DMS114 treated with DMSO at 0.1 percent for 48 hours (cell line): Measurements from ENCODE around the gene WNT9B.

ENCODE experiments used
- DNase-seq: peaks from one replicate; lab custom pipeline; 2025; ENCODE audit not compliant: unreplicated experiment; lab: John Stamatoyannopoulos, UW

WNT9B gene

GRCh38 chr17:46879101-46879500, 27.7 kb downstream of the WNT9B start:
- no peak for DNase-seq

GRCh38 chr17:46881015-46881414, 29.6 kb downstream of the WNT9B start:
- DNase-seq = no peak

- no peak for DNase-seq
These were observed 31.3 kb downstream of the WNT9B start for GRCh38 chr17:46882666-46883065.

DNA sequence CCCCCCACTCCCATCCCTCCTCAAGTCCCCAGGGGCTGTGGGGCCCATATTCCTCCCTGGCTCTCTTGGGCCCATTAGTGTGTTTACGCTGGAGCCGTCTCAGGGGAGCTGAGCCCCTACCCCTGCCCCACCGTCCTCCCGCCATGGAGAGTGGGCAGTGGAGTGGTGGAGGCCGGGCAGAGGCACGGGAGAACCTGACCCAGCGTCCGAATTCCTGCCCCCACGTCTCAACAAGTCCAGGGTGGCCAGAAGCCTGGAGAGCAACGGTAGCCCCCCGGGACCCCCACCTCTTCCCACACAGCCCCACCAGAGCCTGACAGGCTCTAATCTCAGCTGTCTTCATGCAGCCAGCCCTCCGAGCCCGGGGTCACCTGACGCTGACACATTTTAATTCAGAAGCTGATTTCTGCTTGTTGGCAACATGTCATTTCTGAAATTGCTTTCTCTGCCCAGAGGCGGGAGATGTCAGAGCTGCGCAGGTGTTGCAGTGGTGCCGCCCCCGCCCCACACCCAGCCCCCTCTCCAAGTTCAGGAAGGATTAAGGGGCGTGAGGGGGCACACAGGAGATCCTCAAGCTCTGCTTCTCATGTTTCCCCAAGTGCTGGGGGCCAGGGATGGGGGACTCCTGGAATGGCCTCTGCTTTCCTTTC, 32.6 kb downstream of the WNT9B start:
- DNase-seq = no peak

GRCh38 chr17:46884552-46884951, 33.2 kb downstream of the WNT9B start:
- no peak for DNase-seq

DNA sequence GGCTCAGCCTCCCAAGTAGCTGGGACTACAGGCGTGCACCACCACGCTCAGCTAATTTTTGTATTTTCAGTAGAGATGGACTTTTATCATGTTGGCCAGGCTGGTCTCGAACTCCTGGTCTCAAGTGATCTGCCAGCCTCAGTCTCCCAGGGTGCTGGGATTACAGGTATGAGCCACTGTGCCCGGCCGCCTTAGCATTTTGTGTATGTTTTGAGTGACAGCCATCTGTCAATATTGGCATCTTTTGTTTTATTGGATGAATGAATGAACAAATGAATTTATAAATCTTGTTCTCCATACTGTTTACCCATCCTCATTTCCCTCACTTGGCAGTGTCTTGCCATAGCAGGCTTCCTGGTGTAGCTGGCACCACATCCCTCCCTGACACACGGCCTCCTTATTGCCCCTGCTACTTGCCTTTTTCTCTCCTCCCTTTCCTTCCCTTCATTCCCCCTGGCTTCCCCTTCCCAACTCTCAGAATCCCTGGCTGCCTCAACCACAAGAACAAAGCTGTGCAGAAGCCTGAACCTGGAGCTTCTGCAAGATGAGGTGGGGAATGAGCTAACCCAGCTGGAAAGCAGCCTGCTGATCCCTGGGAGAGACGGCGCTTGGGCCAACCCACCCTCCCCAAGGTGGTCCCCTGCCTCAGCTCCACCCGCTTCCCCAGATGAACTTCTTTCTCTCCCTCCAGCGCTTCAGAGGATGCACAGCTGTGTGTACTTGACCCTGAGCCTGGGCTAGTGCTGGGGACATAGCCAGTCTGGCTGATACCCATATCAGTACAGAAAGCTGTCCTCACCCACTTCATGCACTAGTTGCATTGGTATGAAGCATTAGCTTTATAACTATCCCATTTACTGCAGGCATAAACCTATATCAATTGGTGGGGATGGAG, 34.3 kb downstream of the WNT9B start:
- DNase-seq = no peak

DNA sequence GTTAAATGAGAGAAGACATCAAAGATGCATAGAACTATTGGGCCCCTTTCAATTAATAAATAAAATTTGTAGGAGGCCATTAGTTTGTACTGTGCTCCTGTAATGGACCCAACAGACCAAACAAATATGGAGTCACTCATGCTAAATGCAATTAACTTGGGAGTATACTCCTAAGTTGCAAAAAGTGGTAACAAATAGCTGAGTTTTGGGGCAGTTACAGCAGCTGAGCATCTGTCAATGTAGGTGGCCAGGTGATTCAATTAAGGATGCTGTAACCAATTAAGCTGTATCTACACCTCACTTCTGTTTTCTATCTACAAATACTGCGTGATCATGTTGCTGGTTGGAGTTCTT, 34.9 kb downstream of the WNT9B start:
- DNase-seq = no peak

GRCh38 chr17:46887717-46888116, 36.3 kb downstream of the WNT9B start:
- no peak for DNase-seq

DNA sequence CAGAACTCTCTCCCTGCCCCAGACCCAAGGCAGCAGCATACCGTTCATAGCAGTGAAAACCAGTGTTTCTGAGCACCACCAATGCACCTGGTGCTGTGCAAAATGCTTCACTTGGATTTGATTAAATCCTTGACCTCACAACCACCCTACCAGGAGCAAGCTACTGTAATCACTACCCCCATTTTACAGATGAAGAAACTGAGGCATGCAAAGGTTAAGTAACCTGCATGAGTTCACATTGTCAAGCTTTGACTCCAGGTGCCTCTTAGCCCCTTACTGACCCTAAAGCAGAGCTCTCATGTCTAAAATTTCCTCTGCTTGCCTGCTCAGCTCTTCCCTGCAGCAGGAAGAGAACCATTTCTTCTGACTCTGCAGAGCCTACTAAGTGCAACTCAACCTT, 37.3 kb downstream of the WNT9B start:
- DNase-seq = no peak

GRCh38 chr17:46889519-46889918, 38.1 kb downstream of the WNT9B start:
- no peak for DNase-seq

GRCh38 chr17:46889992-46890564, 38.7 kb downstream of the WNT9B start:
- DNase-seq = no peak

DNA sequence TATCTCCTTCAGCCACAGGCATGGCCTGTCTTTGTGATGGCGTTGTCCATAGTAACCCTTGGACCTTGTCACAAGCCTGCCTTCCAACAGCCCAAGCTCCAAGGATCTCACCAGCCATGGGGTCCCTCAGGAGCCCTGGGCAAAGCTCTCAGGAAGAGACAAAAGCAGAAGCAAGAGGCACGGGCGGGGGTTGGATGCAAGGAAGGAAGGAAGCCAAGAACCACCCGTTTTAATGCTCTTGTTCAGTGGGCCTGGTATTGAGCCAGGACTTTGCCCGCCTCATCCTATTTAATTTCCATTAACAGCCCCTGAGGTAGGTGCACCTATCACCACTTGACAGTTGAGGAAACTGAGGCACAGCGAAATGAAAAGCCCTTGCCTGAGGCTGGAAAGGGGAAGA, 39.3 kb downstream of the WNT9B start:
- no peak for DNase-seq

DNA sequence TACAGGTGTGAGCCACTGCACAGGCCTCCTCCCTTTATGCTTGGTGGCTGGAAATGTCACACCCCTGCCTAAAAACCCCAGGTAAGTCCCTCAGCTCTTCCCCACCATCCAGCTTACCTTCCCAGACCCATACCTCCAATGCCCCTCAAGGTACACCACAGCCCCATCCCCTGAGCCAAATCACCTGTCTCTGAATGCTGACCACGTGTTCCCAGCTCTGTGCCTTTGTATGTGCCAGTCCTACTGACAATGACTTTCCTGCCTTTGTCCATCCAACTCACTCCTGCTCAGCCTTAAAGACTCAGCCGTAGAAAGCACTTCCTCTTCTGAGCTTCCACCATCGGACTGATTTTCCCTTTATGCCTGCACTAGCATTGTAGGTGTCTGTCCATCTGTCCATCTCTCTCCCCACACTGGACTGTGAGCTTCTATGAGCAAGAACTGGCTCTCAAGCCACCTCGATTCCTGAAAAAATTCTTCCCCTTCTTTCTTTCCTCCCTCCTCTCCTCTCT, 40.9 kb downstream of the WNT9B start:
- DNase-seq = no peak

DNA sequence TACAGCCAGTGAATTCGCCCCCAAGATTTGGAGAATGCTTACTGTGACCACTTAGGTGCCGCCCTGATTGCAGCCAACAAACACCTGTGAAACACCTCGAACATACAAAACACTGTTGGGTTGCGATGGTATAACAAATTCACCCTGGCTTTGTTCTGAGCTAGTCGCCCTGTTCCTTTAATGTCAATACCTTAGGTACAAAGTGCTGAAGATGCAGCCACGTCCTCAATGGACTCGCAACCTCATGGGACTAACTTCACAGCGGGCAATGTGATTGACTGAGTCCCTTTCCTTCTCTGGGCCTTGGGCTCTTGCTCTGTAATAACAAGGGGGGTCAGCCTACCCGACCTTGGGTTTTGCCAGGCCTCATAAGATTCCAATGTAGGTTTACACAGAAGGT, 42.6 kb downstream of the WNT9B start:
- DNase-seq = no peak

DNA sequence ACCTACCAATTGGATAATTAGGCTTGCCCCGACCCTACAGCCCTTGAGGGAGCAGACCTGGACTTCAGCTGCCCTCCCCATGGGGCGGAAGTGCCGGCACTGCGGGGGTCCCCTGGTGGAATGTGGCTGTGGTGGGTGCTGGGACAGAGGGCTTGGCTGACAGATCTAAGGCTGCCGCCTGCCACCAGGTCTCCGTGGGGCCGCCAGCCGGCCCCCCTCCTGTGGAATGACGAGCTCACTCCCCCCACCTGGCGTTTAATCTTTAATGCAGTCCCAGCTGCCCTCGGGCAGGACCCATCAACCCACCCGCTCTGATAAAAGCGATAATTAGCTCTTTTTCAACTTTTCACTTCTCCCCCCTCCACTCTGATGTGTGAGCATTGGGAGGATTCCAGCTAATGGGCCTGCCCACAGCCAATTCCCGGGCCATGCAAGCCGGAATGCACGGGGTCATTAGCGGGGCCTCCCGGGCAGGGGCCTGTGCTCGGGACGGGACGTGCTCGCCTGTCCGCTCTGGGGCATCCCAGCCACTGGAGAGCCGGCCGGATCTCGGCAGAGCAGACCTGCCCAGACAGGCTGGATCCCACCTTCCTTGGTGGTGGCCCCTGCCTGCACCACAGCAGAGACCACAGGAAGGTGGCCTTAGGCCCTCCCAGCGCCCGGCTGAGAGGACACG, 43.2 kb downstream of the WNT9B start:
- no peak for DNase-seq

DNA sequence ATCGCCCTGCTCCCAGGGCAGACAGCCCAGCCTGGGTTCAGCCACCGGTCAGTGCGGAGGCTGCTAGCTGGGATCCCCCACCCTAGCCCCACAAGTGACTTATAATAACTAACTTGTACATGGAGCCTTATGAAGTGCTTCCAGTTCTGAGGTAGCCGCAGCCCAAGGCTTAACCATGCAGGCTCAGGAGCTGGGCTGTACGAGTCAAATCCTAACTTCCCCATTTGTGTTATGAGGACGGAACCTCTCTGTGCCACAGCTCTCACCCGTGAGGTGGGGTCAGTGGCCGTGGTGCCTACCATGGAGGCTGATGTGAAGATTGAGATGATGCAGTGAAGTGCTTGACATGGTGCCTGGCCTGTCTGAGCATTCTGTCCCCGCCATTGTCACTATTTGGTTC, 43.8 kb downstream of the WNT9B start:
- DNase-seq = no peak

DNA sequence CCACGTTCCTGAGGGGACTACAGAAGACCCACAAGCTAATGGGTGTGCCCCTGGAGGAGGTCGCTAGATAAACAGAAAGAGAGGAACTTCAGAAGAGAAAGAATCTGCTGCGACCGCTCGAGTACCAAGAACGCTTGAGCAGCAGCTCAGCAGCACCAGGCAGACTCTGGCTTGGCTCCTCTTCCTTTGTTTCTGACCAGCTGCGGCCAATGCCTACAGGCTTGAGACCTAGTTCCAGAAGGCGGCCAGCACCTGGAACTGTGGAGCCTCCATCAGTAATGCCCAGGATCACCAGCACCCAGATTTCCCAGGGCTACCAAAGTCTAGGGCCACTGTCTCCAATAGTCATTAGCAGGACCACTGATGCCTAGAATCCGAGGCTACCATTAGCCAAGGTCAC, 45.6 kb downstream of the WNT9B start:
- no peak for DNase-seq

DNA sequence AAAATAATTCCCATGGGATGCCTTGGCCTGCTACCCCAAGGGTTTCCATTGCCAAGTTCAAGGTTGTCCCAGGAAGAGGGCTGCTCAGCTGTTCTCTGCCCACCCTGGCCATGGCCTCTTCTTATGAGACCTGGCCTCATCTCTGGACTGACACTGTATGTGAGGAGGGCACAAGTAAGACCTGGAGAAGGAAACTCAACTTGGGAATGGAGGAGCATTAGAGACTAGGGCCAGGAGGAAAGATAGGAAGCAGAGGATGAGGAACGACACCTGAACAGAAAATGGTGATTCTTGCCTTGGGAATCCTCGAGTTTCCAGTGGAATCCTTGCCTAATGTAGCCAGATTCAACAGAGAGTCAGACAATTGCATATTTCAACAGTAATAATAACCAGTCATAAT, 47.0 kb downstream of the WNT9B start:
- no peak for DNase-seq

GRCh38 chr17:46898860-46899259, 47.5 kb downstream of the WNT9B start:
- DNase-seq = no peak

GRCh38 chr17:46901291-46901690, 49.9 kb downstream of the WNT9B start:
- no peak for DNase-seq
